Cerebellar cortex (tissue), 1 donor: ENCODE data around the gene KIF22.

Experiments
- DNase-seq: peaks from one replicate; pipeline ENCODE4 v3.0.0-alpha.2; 2015; ENCODE audit warnings: low spot score

The KIF22 gene

DNA sequence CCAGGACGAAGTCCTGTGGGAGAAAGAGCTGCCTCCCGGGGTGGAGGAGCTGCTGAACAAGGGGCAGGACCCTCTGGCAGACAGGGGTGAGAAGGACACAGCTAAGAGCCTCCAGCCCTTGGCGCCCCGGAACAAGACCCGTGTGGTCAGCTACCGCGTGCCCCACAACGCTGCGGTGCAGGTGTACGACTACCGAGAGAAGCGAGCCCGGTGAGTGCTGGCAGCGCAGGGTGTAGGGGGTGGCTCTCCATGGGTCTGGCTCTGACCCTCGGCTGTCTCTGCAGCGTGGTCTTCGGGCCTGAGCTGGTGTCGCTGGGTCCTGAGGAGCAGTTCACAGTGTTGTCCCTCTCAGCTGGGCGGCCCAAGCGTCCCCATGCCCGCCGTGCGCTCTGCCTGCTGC lies 51.1 kb downstream of the KIF22 start:
- DNase-seq = no peak

DNA sequence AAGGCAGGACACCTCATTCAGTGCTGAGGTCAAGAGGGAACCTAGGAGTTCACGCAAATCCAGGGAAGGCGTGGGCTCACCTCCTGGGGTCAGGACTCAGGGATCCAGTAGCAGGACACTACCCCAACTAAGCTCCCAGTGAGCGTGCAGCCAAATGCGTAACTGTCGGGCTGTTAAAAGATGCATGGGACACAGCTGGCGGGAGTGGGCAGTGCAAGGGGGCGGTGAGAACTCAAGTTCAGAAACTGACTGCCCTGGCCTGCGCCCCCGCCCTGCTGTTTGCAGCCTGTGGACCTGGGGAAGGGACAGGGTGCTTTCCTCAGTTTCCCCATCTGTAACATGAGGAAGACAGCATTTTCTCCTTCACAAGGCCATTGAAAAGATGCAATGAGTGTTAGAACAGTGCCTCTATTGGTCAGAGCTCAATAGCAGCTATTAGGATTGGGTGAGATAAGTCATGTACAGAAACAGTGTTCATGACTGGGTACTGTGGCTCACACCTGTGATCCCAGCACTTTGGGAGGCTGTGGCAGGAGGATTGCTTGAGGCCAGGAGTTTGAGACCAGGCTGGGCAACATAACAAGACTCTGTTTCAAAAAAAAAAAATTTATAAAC lies 52.3 kb downstream of the KIF22 start:
- no peak for DNase-seq

DNA sequence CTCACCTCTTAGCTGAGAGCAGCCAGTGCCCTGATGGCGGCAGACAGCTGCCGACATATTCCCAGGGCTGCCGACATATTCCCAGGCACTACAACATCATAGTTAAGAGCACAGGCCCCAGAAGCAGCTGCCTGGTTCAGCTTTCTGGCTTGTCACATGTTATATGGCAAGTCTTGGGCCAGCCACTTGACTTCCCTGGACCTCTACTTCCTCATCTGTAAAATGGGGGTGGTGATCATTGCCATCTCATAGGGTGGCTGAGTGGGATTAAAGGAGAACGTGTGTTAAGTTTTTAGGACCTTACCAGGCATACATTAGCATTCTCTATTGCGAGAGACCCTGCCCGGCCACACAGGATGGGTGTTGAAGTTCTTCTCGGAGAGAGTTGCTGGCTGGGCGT lies 53.4 kb downstream of the KIF22 start:
- no peak for DNase-seq

DNA sequence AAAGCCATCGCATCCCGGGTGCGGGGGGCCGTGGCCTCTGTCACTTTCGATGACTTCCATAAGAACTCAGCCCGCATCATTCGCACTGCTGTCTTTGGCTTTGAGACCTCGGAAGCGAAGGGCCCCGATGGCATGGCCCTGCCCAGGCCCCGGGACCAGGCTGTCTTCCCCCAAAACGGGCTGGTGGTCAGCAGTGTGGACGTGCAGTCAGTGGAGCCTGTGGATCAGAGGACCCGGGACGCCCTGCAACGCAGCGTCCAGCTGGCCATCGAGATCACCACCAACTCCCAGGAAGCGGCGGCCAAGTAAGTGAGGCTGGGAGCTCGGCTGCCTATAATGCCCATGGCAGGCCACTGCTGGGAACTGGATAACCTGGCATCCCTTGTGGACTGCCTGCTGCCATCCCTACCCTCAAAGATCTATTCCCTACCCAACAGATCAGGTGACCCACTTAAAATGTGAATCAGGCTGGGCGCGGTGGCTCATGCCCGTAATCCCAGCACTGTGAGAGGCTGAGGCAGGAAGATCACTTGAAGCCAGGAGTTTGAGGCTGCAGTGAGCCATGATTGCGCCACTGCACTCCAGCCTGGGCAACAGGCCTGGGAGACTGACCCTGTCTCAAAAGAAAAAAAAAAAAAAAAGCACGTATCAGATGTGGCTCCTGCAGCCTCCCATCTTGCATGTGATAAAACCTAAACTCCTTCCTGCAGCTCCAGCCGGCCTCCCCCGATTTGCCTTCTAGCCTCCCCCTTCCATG lies 54.2 kb downstream of the KIF22 start:
- peak; percentile 57 for DNase-seq

DNA sequence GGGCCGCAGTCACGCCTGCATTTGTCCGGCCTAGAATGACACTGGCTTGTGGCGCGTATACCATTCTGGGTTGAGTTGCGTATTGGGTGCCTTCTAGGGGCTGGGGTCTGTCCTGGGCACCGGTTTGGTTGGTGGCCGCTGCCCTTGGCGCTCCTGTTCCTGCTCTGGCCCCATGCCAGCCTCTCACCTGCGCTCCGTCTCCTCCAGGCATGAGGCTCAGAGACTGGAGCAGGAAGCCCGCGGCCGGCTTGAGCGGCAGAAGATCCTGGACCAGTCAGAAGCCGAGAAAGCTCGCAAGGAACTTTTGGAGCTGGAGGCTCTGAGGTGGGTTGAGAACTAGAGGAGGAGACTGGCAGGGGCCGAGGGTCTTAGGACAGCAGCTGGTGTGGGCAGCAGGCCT lies 55.1 kb downstream of the KIF22 start:
- no peak for DNase-seq

DNA sequence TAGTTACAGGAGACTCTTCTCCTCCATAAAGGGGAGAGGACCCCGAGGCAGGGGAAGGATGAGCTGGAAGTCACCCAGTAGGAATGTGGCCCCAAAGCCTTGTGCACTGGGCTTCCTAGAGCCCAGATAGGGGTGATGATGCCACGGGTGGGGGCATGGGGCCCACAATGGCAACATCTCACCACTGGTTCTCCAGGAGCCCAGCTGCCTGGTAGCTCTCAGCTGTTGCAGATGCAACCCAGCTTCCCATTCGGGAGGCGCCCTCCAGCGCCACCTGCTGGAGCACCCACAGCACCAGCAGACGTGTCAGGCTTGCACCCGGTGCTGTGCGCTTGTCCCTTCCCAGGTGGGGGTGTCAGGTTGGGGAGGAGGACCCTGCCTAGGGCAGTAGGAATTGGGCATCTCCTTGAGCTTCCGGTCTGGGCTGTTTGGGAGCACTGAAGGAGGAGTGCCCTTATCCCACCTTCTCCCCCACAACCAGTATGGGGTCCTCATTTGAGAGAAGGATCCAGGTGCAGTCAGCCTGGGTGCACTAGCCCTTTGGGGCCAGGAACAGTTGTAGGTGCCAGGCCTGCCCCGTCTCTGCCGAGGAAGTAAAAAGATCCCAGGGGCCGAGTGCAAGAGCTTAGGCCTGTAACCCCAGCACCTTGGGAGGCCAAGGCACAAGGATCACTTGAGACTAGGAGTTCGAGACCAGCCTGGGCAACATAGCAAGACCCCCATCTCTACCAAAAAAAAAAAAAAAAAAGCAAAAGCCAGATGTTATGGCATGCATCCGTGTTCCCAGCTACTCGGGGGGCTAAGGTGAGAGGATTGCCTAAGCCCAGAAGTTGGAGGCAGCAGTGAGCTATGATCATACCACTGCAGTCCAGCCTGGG lies 58.1 kb downstream of the KIF22 start:
- peak; percentile 58 for DNase-seq

DNA sequence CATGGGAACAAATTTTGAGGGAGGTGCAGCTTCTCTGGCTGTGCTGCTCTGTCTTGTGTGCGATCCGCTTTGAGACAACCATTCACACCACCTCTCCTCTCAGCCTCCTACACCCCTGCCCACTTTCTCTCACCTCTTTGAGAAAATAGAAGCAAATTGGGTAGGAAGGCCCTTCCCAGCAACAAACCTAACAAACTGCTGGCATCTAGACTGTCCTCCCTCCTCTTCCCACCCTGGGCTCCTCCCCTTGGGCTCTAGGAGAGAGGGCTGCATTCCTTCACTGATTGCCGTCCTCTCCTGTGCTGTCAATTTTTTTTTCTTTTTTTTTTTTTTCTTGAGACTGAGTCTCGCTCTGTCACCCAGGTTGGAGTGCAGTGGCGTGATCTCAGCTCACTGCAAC lies 59.0 kb downstream of the KIF22 start:
- DNase-seq = no peak

DNA sequence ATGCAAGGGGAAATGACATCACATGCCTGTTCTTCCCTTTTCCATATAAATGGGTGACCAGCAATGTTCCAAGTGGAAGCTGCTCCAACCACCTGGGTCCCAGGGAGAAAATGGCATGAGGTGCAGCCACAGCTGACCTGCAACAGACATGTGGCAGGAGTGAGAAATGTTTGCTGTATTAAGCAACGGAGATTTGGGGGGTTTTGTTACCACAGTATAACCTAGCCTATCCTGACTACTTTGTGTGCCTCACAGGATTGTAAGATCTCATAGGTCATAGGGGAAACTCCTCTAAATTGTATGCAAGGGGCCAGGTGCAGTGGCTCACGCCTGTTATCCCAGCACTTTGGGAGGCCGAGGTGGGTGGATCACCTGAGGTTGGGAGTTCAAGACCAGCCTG lies 60.4 kb downstream of the KIF22 start:
- no peak for DNase-seq

DNA sequence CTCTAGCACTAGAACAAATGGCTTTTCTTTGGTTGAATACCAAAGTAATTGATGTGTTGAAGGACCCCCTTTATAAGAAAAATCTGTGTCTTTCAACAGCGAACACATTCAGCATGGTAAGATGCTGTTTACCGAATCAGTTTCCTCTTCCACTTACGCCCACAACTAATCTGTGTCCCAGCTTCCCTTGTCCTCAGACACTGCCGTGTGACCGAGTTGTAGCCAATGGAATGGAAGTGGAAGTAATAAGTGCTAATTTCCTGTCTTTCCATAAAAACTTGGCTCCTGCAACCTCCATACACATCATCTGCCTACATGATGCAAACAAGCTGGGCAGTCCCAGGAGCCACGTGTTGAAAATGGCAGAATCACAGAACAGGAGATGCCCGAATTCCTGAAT lies 62.1 kb downstream of the KIF22 start:
- DNase-seq = peak; percentile 94

DNA sequence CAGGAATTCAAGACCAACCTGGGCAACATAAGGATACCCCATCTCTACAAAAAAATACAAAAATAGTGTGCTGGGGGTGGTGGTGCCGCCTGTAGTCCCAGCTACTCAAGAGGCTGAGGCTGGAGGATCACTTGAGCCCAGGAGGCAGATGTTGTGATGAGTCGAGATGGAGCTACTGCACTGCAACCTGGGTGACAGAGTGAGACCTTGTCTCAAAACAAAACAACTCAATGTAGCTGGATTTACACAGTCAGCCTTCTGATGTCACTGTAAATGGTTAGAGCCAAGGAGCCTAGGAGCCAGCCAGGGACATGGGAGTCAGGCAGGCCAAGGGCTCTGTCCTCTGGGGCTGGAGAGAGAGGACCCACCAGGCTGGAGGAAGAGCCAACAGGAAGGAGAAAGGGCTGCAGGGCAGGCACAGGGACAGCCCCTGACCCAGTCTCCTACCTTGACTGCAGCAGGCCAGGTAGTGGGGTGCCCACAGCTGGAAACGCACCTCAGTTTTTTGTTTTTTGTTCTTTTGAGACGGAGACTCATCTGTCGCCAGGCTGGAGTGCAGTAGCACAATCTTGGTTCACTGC lies 64.1 kb downstream of the KIF22 start:
- DNase-seq = no peak
